BE2C (cell line): ENCODE results near the gene TSPAN16.
"Not testable (repeated sequence)": the region's sequence is repeated elsewhere in the genome, so short reads cannot be mapped to it uniquely, and the experiment has no call there.

Experiments
- DNase-seq: peaks from one replicate; pipeline ENCODE4 v3.0.0-alpha.2; 2020
- H3K27me3 ChIP-seq: fragments of 250-450 bp; sonication (Bioruptor Pico); 2 replicates; pipeline ENCODE4 v1.5.1; 2020; ENCODE audit warnings: mild to moderate bottlenecking
- H3K36me3 ChIP-seq: fragments of 250-450 bp; sonication (Bioruptor Pico); 2 replicates; pipeline ENCODE4 v1.5.1; 2020; ENCODE audit warnings: mild to moderate bottlenecking
- H3K4me1 ChIP-seq: fragments of 250-450 bp; sonication (Bioruptor Pico); 2 replicates; pipeline ENCODE4 v1.5.1; 2020
- H3K4me3 ChIP-seq: 2 replicates; pipeline ENCODE4 v1.5.1; 2011; ENCODE audit warnings: low read depth, low read length
- H3K9me3 ChIP-seq: fragments of 250-450 bp; sonication (Bioruptor Pico); 2 replicates; pipeline ENCODE4 v1.5.1; 2020
- TF ChIP-seq, protein P1 (sequence below): IDR thresholded peaks from 2 replicates; pipeline ENCODE4 v1.5.1; 2012; ENCODE audit warnings: mild to moderate bottlenecking, low read depth, low read length

Gene TSPAN16

DNA sequence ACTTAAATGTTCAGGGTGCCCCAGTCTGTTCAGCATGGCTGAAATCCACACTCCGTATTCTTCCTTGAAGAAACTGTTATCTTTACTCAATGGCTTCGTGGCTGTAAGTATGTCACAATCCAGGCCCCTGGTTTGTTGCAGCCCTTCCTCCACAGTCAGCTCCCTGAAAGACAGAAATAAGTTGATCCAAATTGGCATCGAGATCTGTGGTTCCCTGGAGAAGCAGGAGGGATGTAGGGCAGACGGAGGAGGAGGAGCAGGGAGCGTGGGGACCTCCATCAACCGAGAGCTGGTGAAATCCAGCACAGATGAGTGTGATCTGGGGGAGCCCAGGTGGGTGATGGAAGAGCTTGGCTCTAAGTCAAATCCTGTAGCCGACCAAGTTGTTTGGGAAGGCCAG is 304 bp downstream of the TSPAN16 start:
- Histone ChIP-seq H3K4me3 (no peak overlapping the region), H3K36me3 (no peaks in the 10 kb centered on the region), H3K9me3 (no peaks in the 10 kb centered on the region), H3K4me1 (no peaks in the 10 kb centered on the region), H3K27me3 (no peaks in the 10 kb centered on the region)
- DNase-seq, result no peak
- TF ChIP-seq, protein P1, sequence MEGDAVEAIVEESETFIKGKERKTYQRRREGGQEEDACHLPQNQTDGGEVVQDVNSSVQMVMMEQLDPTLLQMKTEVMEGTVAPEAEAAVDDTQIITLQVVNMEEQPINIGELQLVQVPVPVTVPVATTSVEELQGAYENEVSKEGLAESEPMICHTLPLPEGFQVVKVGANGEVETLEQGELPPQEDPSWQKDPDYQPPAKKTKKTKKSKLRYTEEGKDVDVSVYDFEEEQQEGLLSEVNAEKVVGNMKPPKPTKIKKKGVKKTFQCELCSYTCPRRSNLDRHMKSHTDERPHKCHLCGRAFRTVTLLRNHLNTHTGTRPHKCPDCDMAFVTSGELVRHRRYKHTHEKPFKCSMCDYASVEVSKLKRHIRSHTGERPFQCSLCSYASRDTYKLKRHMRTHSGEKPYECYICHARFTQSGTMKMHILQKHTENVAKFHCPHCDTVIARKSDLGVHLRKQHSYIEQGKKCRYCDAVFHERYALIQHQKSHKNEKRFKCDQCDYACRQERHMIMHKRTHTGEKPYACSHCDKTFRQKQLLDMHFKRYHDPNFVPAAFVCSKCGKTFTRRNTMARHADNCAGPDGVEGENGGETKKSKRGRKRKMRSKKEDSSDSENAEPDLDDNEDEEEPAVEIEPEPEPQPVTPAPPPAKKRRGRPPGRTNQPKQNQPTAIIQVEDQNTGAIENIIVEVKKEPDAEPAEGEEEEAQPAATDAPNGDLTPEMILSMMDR, result no peak

DNA sequence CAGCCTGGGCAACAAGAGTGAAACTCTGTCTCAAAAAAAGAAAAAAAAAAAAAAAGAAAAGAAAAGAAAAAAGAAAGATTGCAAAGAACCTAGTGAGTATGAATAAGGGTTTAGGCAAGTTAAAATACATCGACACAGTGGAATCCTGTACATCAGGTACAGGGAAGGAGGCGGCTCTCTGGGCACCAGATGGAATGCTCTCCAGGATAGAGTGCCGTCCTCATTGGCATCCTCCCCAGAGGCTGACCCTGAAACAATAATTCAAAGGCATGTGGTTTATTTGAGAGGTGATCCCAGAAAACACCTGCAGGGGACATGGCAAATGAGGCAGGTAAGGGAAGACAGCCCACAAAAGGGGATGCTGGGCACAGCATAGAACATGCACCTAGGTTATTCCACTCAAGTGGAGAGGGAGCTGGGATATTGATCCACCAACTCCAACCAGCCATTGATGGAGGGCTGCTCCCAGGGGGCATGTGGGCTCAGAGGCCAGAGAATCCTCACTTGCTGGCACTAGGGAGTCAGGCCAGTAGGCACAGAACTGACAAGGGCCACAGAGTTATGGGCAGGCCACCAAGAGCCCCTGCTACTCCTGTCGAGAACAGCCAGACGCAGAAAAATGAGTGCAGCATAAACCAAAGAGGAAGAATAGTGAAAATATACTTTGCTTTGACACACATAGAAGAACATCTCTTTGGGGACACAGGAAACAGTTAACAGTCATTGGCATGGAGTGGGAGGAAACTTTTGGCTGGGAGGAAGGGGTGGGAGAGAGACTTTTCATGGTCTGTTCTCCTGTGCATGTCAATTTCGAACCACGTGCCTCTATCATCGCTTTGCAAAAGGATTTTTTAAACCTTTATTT is 4.2 kb downstream of the TSPAN16 start:
- Histone ChIP-seq H3K4me3 (no peak overlapping the region), H3K4me1 (no peaks in the 10 kb centered on the region), H3K27me3 (no peaks in the 10 kb centered on the region), H3K36me3 (no peaks in the 10 kb centered on the region), H3K9me3 (no peaks in the 10 kb centered on the region)
- DNase-seq, result no peak
- TF ChIP-seq, protein P1, result no peak

DNA sequence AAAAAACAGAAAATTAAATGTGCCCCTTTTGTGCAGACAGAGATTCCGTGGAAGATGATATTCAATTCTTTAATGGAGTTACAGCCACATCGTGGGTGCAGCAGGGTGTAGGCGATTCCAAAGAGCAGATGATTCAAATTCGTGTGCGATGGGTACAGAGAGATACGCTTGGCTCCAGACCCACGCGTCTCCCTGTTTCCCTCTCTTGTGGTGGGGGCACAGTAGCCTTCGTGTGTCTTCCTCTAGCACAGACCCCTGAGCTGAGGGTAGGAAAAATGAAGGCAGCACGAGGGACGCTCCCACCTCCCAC is 4.8 kb downstream of the TSPAN16 start:
- H3K4me1 ChIP-seq, result no peaks in the 10 kb centered on the region

DNA sequence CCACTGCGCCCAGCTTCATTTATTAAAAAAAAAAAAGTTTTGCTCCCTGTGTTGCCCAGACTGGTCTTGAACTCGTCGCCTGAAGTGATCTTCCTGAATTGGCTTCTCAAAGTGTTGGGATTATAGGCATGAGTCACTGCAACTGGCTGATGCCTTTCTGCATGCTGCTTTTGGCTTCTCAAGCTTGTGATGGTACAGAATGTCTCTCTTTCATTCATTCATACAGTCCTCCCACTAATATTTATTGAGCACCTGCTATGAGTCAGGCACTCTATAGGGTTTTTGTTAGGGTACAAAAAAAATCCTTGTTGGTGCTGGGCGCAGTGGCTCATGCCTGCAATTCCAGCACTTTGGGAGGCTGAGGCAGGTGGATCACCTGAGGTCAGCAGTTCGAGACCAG is 9.0 kb downstream of the TSPAN16 start:
- Histone ChIP-seq H3K4me3 (no peak overlapping the region), H3K9me3 (no peaks in the 10 kb centered on the region), H3K27me3 (no peaks in the 10 kb centered on the region), H3K36me3 (no peaks in the 10 kb centered on the region), H3K4me1 (no peaks in the 10 kb centered on the region)
- DNase-seq, result no peak
- TF ChIP-seq, protein P1, result no peak

More for the DNA sequence above, 4.8 kb downstream of the TSPAN16 start:
- no peaks in the 10 kb centered on the region for H3K36me3 ChIP-seq
- TF ChIP-seq, protein P1, result no peak
- no peak overlapping the region for H3K4me3 ChIP-seq
- no peaks in the 10 kb centered on the region for H3K9me3 ChIP-seq
- no peaks in the 10 kb centered on the region for H3K27me3 ChIP-seq
- no peak for DNase-seq

DNA sequence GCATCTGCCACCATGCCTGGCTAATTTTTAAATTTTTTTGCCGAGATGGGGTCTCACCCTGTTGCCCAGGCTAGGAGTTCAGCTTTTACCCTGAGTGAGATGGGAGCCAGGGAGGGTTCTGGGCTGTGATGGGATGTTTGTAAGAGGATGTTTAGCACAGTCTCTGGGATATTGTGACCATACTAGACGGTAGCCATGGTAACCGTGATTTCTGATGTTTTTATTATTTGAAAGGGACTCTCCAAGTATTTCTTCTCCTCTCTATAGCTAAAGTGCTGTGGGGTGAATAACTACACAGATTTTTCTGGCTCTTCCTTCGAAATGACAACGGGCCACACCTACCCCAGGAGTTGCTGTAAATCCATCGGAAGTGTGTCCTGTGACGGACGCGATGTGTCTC is 10.4 kb downstream of the TSPAN16 start:
- Histone ChIP-seq H3K27me3 (no peaks in the 10 kb centered on the region), H3K4me1 (no peaks in the 10 kb centered on the region), H3K36me3 (no peaks in the 10 kb centered on the region), H3K9me3 (no peaks in the 10 kb centered on the region), H3K4me3 (no peak overlapping the region)
- TF ChIP-seq, protein P1, result no peak
- DNase-seq, result no peak

DNA sequence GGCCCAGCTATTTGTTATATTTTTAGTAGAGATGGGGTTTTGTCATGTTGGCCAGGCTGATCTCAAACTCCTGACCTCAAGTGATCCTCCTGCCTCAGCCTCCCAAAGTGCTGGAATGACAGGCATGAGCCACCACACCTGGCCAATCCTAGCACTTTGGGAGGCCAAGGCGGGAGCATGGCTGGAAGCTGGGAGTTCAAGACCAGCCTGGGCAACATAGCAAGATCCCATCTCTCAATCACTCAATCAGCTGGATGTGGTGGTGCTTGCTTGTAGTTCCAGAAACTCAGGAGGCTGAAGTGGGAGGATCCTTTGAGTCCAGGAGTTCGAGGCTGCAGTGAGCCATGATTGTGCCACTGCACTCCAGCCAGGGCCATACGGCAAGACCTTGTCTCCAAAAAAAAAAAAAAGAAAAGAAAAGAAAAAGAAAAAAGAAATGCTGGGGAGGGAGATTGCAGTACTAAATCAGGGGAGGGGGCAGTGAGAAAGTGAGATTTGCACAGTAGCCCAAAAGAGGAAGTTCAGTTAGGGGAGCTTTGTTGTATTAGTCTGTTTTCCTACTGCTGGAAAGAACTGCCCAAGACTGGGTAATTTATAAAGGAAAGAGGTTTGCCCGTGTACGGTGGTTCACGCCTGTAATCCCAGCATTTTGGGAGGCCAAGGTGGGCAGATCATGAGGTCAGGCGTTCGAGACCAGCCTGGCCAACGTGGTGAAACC is 24.5 kb downstream of the TSPAN16 start:
- not testable (repeated sequence) for H3K9me3 ChIP-seq, H3K36me3 ChIP-seq, DNase-seq, H3K27me3 ChIP-seq, H3K4me3 ChIP-seq
- peaks cover 10% of the 10 kb centered on the region for H3K4me1 ChIP-seq
